Right lobe of liver (tissue), 4 donors: ENCODE data around the gene ZNF565.

Experiments used
- CTCF ChIP-seq, 4 donors: fragments of 200-600 bp in 3 of 4; fragments of 450-650 bp in 1 of 4; IDR thresholded peaks; one replicate each; pipeline versions ENCODE4 v1.5.1 to v1.8.0; 2016 to 2022; ENCODE audit warnings: antibody characterized with exemption in 4 of 4, mild to moderate bottlenecking in 2 of 4
- POLR2A ChIP-seq: fragments of 450-650 bp; IDR thresholded peaks from one replicate; pipeline ENCODE4 v1.6.1; 2017; ENCODE audit warnings: antibody characterized with exemption, mild to moderate bottlenecking
- donor health status: DM: no; HTN: no; CAD: no.
- donor health status: DM: no; HTN: no; CAD: no.
- donor health status: DM: no; HTN: yes; CAD: no.

GRCh38 chr19:36136964-36137686 lies 77.3 kb downstream of the ZNF565 start:
- TF ChIP-seq CTCF (IDR thresholded peaks at IDR 0.05) (no peak), POLR2A (no peak)
